HL-60 (cell line): ENCODE data around the gene CHID1.

Source experiments
- DNase-seq, 2 experiments: peaks; one replicate each; pipeline ENCODE4 v3.0.0-alpha.2; 2010 to 2020; ENCODE audit warnings: low read depth in 1 of 2, low spot score in 1 of 2
- H3K27ac ChIP-seq: fragments of 250-450 bp; sonication (Bioruptor Pico); replicated peaks from 2 replicates; pipeline ENCODE4 v1.5.1; 2020; ENCODE audit warnings: mild to moderate bottlenecking, moderate library complexity
- H3K27me3 ChIP-seq: fragments of 250-450 bp; sonication (Bioruptor Pico); 2 replicates; pipeline ENCODE4 v1.5.1; 2021; ENCODE audit warnings: mild to moderate bottlenecking, moderate library complexity; ENCODE audit not compliant: insufficient read depth, poor library complexity, severe bottlenecking
- H3K4me3 ChIP-seq: replicated peaks from 2 replicates; pipeline ENCODE4 v1.5.1; 2011; ENCODE audit warnings: mild to moderate bottlenecking, control low read depth, low read length; ENCODE audit not compliant: insufficient read depth
- GABPA ChIP-seq: IDR thresholded peaks from 2 replicates; pipeline ENCODE4 v1.6.1; 2012; ENCODE audit warnings: low read depth
- POLR2AphosphoS5 ChIP-seq: IDR thresholded peaks from 2 replicates; pipeline ENCODE4 v1.6.1; 2012; ENCODE audit warnings: low read depth
- SPI1 ChIP-seq: IDR thresholded peaks from 2 replicates; pipeline ENCODE4 v1.6.1; 2012; ENCODE audit warnings: low read depth, mild to moderate bottlenecking, borderline replicate concordance
- TF ChIP-seq, protein P1 (sequence below): IDR thresholded peaks from one replicate; pipeline ENCODE4 v1.5.1; 2011; ENCODE audit warnings: low read length, control low read depth, inconsistent platforms; ENCODE audit not compliant: insufficient read depth
- TF ChIP-seq, protein P2 (sequence below): IDR thresholded peaks from 2 replicates; pipeline ENCODE4 v1.6.1; 2012; ENCODE audit warnings: low read depth; ENCODE audit not compliant: insufficient replicate concordance

Gene CHID1

DNA sequence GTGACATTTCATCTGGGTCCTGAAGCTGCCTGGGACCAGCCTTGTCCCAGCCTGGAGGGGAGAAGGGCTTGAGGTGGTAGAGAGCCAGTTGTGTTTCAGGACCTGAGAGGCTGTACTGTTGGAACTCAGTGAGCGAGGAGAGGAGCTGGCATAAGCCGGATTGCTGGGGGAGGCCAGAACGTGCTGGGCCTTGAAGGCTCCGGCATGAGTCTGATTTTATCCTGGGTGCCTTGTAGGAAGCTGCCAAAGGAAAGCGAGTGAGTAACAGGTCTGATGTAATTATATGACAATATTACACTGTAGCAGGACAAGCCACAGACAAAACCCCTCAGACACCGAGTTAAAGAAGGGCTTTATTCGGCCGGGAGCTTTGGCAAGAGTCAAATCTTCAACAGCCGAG lies 32.2 kb upstream of the CHID1 start:
- H3K27me3 ChIP-seq = no peaks in the 10 kb centered on the region
- DNase-seq = no peak
- H3K27ac ChIP-seq = no peak overlapping the region
- H3K4me3 ChIP-seq = no peak overlapping the region
- TF ChIP-seq GABPA (no peak), POLR2AphosphoS5 (no peak), SPI1 (no peak)
- TF ChIP-seq, protein P1, sequence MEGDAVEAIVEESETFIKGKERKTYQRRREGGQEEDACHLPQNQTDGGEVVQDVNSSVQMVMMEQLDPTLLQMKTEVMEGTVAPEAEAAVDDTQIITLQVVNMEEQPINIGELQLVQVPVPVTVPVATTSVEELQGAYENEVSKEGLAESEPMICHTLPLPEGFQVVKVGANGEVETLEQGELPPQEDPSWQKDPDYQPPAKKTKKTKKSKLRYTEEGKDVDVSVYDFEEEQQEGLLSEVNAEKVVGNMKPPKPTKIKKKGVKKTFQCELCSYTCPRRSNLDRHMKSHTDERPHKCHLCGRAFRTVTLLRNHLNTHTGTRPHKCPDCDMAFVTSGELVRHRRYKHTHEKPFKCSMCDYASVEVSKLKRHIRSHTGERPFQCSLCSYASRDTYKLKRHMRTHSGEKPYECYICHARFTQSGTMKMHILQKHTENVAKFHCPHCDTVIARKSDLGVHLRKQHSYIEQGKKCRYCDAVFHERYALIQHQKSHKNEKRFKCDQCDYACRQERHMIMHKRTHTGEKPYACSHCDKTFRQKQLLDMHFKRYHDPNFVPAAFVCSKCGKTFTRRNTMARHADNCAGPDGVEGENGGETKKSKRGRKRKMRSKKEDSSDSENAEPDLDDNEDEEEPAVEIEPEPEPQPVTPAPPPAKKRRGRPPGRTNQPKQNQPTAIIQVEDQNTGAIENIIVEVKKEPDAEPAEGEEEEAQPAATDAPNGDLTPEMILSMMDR = no peak
- TF ChIP-seq, protein P2, sequence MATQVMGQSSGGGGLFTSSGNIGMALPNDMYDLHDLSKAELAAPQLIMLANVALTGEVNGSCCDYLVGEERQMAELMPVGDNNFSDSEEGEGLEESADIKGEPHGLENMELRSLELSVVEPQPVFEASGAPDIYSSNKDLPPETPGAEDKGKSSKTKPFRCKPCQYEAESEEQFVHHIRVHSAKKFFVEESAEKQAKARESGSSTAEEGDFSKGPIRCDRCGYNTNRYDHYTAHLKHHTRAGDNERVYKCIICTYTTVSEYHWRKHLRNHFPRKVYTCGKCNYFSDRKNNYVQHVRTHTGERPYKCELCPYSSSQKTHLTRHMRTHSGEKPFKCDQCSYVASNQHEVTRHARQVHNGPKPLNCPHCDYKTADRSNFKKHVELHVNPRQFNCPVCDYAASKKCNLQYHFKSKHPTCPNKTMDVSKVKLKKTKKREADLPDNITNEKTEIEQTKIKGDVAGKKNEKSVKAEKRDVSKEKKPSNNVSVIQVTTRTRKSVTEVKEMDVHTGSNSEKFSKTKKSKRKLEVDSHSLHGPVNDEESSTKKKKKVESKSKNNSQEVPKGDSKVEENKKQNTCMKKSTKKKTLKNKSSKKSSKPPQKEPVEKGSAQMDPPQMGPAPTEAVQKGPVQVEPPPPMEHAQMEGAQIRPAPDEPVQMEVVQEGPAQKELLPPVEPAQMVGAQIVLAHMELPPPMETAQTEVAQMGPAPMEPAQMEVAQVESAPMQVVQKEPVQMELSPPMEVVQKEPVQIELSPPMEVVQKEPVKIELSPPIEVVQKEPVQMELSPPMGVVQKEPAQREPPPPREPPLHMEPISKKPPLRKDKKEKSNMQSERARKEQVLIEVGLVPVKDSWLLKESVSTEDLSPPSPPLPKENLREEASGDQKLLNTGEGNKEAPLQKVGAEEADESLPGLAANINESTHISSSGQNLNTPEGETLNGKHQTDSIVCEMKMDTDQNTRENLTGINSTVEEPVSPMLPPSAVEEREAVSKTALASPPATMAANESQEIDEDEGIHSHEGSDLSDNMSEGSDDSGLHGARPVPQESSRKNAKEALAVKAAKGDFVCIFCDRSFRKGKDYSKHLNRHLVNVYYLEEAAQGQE = no peak

DNA sequence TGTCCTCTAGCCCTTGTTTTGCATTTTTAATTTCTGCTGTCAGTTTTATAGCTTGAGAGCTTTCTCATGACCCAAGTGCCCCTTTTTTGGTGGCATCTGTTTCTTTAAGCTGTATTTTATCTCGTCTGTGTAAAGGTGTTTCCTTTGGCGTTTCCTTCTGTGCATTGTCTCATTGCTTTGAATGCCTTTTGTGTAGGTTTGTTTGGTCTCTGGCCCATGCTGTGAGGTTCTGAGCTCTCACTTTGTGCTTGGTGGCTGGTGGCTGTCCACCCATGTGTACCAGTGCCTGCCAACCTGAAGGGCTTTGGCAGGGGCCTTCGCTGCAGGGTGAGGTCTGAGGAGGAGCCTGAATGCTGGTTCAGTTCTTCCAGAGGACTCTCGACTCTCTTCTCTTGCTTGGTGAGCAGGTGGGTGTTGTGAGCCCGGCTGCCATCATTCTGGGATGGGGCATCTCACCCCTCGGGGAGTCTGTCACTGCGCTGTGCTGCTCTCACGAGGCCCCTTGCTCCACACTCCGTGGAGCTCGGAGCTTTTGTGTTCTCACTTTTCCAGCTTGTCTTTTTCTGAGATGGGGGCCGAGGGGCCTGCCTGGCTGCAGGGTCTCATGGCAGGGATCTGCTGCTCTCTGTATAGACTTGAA lies 30.0 kb upstream of the CHID1 start:
- no peak for DNase-seq
- no peaks in the 10 kb centered on the region for H3K27me3 ChIP-seq
- no peak overlapping the region for H3K4me3 ChIP-seq
- TF ChIP-seq, protein P2 = no peak
- no peak overlapping the region for H3K27ac ChIP-seq

DNA sequence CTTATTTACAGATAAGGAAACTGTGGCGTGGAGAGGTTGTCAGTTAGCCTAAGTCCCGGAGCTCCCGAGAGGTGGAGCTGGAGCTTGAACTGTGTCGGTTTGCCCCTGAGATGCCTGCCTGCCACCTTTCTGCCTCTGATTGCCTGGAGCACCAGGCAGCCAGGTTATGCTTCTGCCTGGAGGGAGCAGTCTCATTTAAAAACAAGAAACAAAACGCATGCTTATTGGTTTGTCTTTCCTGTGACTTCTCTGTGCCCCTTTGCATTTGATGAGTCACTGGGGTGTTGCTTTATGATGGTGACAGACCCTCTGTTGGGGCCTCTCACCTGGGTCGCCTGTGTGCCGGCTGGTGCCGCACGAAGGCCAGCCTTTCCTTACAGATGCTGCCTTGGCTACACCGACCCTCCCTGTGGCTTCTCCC lies 27.2 kb upstream of the CHID1 start:
- TF ChIP-seq, protein P1 = no peak
- TF ChIP-seq, protein P2 = no peak
- TF ChIP-seq GABPA (no peak), POLR2AphosphoS5 (no peak), SPI1 (no peak)

DNA sequence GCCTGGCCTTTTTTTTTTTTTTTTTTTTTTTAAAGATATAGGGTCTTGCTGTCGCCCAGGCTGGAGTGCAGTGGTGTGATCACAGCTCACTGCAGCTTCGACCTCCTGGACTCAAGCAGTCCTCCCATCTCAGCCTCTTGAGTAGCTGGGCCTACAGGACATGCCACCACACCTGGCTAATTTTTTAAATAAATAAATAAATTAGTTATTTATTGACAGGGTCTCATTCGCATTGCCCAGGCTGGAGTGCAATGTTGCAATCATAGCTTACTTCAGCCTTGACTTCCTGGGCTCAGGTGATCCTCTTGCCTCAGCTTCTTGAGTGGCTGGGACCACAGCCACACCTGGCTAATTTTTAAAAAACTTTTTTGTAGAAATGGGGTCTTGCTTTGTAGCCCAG lies 25.6 kb upstream of the CHID1 start:
- DNase-seq = no peak
- TF ChIP-seq SPI1 = no peak
- TF ChIP-seq, protein P2 = no peak
- TF ChIP-seq POLR2AphosphoS5 = no peak
- no peak for TF ChIP-seq GABPA
- TF ChIP-seq, protein P1 = no peak
- no peaks in the 10 kb centered on the region for H3K27me3 ChIP-seq
- no peak overlapping the region for H3K4me3 ChIP-seq
- no peak overlapping the region for H3K27ac ChIP-seq

More for the DNA sequence above, 27.2 kb upstream of the CHID1 start:
- H3K27me3 ChIP-seq = no peaks in the 10 kb centered on the region
- H3K27ac ChIP-seq = no peak overlapping the region
- H3K4me3 ChIP-seq = no peak overlapping the region
- no peak for DNase-seq
